Kidney (tissue), 14 donors: Measurements from ENCODE around the gene ZBED3. TPM values are rescaled to one million over a fixed set of nuclear protein-coding genes. Genes with fewer than 3 reads are reported as not detected.
"Not testable (repeated sequence)": the region's sequence is repeated elsewhere in the genome, so short reads cannot be mapped to it uniquely, and the experiment has no call there.

ENCODE experiments used
- DNase-seq, 5 donors: peaks; one replicate each; pipeline ENCODE4 v3.0.0-alpha.2; 2013 to 2020
- FAIRE-seq: peaks from 2 replicates; lab custom pipeline; 2012; peaks lifted over from hg19 to GRCh38; lab: Jason Lieb, UNC
- H3K27ac ChIP-seq, 2 donors: one replicate each; pipeline ENCODE4 v1.7.0; 2013; ENCODE audit warnings: low read depth in 2 of 2, low read length in 2 of 2, inconsistent platforms in 1 of 2
- H3K27me3 ChIP-seq: one replicate; pipeline ENCODE4 v1.7.1; 2013; ENCODE audit warnings: low read length, inconsistent platforms; ENCODE audit not compliant: control insufficient read depth, insufficient read depth
- H3K36me3 ChIP-seq, 3 donors: one replicate each; pipeline versions ENCODE4 v1.7.0 to v1.7.1; 2013; ENCODE audit warnings: low read length in 3 of 3, control low read depth in 1 of 3, inconsistent platforms in 1 of 3; ENCODE audit not compliant: insufficient read depth in 3 of 3, control insufficient read depth in 2 of 3
- H3K4me1 ChIP-seq, 3 donors: one replicate each; pipeline versions ENCODE4 v1.7.0 to v1.7.1; 2013; ENCODE audit warnings: low read length in 3 of 3, inconsistent platforms in 1 of 3, low read depth in 1 of 3; ENCODE audit not compliant: control insufficient read depth in 2 of 3, insufficient read depth in 2 of 3
- H3K4me3 ChIP-seq, 3 donors: one replicate each; pipeline versions ENCODE4 v1.7.0 to v1.8.1; 2013; ENCODE audit warnings: low read length in 3 of 3, control low read depth in 1 of 3, inconsistent platforms in 1 of 3
- H3K9ac ChIP-seq, 3 donors: one replicate each; pipeline versions ENCODE4 v1.7.0 to v1.7.1; 2013; ENCODE audit warnings: low read length in 3 of 3, control low read depth in 1 of 3, inconsistent platforms in 1 of 3
- H3K9me3 ChIP-seq, 3 donors: one replicate each; pipeline versions ENCODE4 v1.7.0 to v1.7.1; 2013; ENCODE audit warnings: low read length in 3 of 3, control low read depth in 1 of 3, inconsistent platforms in 1 of 3; ENCODE audit not compliant: control insufficient read depth in 2 of 3, insufficient read depth in 1 of 3
- intact Hi-C: fragments of 100-400 bp; cut with DNase I; formaldehyde crosslinking; loops from one replicate; pipeline ENCODE4 v1.11.1; 2022
- polyA plus RNA-seq: library from polyadenylated mRNA; stranded (reverse); fragments of 350-450 nt; fragmentation: Illumina TruSeq; extraction: RNeasy Lipid Tissue Mini Kit (QIAGEN cat#74804); gene quantifications from one replicate; pipeline ENCODE4 v1.2.3, GENCODE V29; 2014; ENCODE audit warnings: low read depth, low replicate concordance; ENCODE audit not compliant: insufficient read depth
- total RNA-seq: library from RNA; stranded (reverse); fragmentation: NEBNext Ultra II Directional; extraction: Animal tissue kit (Norgen Biotek cat#: 25700); gene quantifications from one replicate; pipeline ENCODE4 v1.2.1, GENCODE V29; 2021
- TF ChIP-seq, protein P1 (sequence below): IDR thresholded peaks from 3 replicates; pipeline ENCODE4 v1.5.1; 2012; ENCODE audit warnings: mild to moderate bottlenecking, moderate library complexity, borderline replicate concordance; ENCODE audit not compliant: insufficient read depth; ENCODE audit errors: extremely low read depth
- donor health status: control.
- donor health status: control.
- donor health status: control.
- donor health status: control.
- donor health status: control.
- donor health status: DM: yes; HTN: yes; CAD: no.
- donor health status: Normal renal cell carcinoma (clear cell type).

Gene ZBED3
- total and polyA plus RNA-seq, 2 donors from 2014 or later, result 8.9 to 20.7 TPM

GRCh38 chr5:77082280-77082679 is 4.8 kb downstream of the ZBED3 start:
- Histone ChIP-seq H3K27me3 (no peaks in the 10 kb centered on the region), H3K4me1 (peaks cover 0 to 8% (median 2%) of the 10 kb centered on the region in 3 donors), H3K9me3 (no peaks in the 10 kb centered on the region), H3K36me3 (peaks cover 0 to 7% (median 3%) of the 10 kb centered on the region in 3 donors), H3K4me3 (no peak overlapping the region), H3K9ac (no peak overlapping the region), H3K27ac (no peak overlapping the region)
- intact Hi-C loops, result no loop called here
- DNase-seq (no peak), FAIRE-seq (no peak)
- TF ChIP-seq, protein P1, sequence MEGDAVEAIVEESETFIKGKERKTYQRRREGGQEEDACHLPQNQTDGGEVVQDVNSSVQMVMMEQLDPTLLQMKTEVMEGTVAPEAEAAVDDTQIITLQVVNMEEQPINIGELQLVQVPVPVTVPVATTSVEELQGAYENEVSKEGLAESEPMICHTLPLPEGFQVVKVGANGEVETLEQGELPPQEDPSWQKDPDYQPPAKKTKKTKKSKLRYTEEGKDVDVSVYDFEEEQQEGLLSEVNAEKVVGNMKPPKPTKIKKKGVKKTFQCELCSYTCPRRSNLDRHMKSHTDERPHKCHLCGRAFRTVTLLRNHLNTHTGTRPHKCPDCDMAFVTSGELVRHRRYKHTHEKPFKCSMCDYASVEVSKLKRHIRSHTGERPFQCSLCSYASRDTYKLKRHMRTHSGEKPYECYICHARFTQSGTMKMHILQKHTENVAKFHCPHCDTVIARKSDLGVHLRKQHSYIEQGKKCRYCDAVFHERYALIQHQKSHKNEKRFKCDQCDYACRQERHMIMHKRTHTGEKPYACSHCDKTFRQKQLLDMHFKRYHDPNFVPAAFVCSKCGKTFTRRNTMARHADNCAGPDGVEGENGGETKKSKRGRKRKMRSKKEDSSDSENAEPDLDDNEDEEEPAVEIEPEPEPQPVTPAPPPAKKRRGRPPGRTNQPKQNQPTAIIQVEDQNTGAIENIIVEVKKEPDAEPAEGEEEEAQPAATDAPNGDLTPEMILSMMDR, result no peak

GRCh38 chr5:77080905-77081304 is 6.2 kb downstream of the ZBED3 start:
- Histone ChIP-seq H3K4me3 (no peak overlapping the region), H3K36me3 (peaks cover 2 to 9% (median 3%) of the 10 kb centered on the region in 3 donors), H3K27ac (no peak overlapping the region), H3K27me3 (no peaks in the 10 kb centered on the region), H3K9ac (no peak overlapping the region), H3K9me3 (no peaks in the 10 kb centered on the region), H3K4me1 (peaks cover 2 to 8% (median 6%) of the 10 kb centered on the region in 3 donors)
- FAIRE-seq (no peak), DNase-seq (peak in 1 of 5 donors; percentile 3)
- TF ChIP-seq, protein P1, result no peak
- intact Hi-C loops, result no loop called here

GRCh38 chr5:77080479-77080878 is 6.6 kb downstream of the ZBED3 start:
- FAIRE-seq, H3K4me3 ChIP-seq, H3K9ac ChIP-seq, DNase-seq, H3K27ac ChIP-seq, H3K4me1 ChIP-seq, intact Hi-C loops, H3K27me3 ChIP-seq, H3K36me3 ChIP-seq, H3K9me3 ChIP-seq: not testable (repeated sequence)

GRCh38 chr5:77077829-77078176 is 9.3 kb downstream of the ZBED3 start:
- peaks cover 0 to 6% (median 4%) of the 10 kb centered on the region in 3 donors for H3K4me1 ChIP-seq
- DNase-seq (no peak), FAIRE-seq (no peak)
- intact Hi-C loops, result no loop called here
- peaks cover 3 to 5% (median 5%) of the 10 kb centered on the region in 3 donors for H3K36me3 ChIP-seq
- no peaks in the 10 kb centered on the region for H3K27me3 ChIP-seq
- TF ChIP-seq, protein P1, result no peak
- H3K4me3 ChIP-seq, result peak overlapping the region in 1 of 3 donors; percentile 11
- no peak overlapping the region for H3K27ac ChIP-seq
- H3K9ac ChIP-seq, result peak overlapping the region in 1 of 3 donors; percentile 29
- no peaks in the 10 kb centered on the region for H3K9me3 ChIP-seq
